SU-DHL-6 (cell line): ENCODE results near the gene PTPN14.

ENCODE experiments used
- EZH2phosphoT487 ChIP-seq: fragments of 200-600 bp; sonication (generic), shearing (Covaris generic); conservative IDR thresholded peaks from 2 replicates; pipeline ENCODE4 v1.6.1; 2018; ENCODE audit warnings: mild to moderate bottlenecking, antibody characterized with exemption, low read length, moderate library complexity, mixed read lengths
- TF ChIP-seq, protein P1 (sequence below): fragments of 200-600 bp; sonication (generic); IDR thresholded peaks from one replicate; pipeline ENCODE4 v1.5.1; 2017; ENCODE audit warnings: antibody characterized with exemption, mild to moderate bottlenecking, low read length, moderate library complexity; ENCODE audit not compliant: insufficient read depth, poor library complexity, severe bottlenecking

DNA sequence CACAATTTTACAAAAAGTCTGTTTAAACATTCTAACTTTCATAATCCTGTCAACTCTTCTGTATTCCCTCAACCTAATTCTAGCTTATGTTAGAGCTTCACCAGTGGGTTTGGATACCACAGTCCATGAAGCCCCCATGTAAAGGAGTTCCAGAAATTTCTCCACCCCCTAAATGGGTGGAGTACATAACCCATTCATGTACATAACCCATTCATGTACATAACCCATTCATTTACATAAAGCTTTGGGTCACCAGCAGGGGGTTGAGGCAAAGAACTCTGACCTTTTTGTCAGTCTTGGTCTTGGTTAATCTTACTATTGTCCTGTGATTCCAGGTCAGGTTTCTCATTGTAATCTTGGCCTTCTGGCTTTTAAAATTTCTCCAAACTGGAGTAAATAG, 208.9 kb downstream of the PTPN14 start:
- TF ChIP-seq, protein P1, sequence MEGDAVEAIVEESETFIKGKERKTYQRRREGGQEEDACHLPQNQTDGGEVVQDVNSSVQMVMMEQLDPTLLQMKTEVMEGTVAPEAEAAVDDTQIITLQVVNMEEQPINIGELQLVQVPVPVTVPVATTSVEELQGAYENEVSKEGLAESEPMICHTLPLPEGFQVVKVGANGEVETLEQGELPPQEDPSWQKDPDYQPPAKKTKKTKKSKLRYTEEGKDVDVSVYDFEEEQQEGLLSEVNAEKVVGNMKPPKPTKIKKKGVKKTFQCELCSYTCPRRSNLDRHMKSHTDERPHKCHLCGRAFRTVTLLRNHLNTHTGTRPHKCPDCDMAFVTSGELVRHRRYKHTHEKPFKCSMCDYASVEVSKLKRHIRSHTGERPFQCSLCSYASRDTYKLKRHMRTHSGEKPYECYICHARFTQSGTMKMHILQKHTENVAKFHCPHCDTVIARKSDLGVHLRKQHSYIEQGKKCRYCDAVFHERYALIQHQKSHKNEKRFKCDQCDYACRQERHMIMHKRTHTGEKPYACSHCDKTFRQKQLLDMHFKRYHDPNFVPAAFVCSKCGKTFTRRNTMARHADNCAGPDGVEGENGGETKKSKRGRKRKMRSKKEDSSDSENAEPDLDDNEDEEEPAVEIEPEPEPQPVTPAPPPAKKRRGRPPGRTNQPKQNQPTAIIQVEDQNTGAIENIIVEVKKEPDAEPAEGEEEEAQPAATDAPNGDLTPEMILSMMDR, result no peak
- TF ChIP-seq EZH2phosphoT487, result no peak
